Uterus (tissue), 4 donors: Measurements from ENCODE around the gene HMGB2. TPM values are rescaled to one million over a fixed set of nuclear protein-coding genes. Genes with fewer than 3 reads are reported as not detected.

ENCODE experiments used
- DNase-seq, 2 donors: peaks; one replicate each; pipeline ENCODE4 v3.0.0-alpha.2; 2019 to 2020
- H3K27ac ChIP-seq, 2 donors: fragments of 200-600 bp; sonication (generic); 1 replicate in 1 of 2; 2 replicates in 1 of 2; pipeline ENCODE4 v1.5.1; 2016 to 2018
- H3K27me3 ChIP-seq, 2 donors: fragments of 200-600 bp; sonication (generic); one replicate each; pipeline ENCODE4 v1.5.1; 2018 to 2019; ENCODE audit warnings: control low read depth in 1 of 2
- H3K36me3 ChIP-seq, 2 donors: fragments of 200-600 bp; sonication (generic); one replicate each; pipeline ENCODE4 v1.5.1; 2019; ENCODE audit warnings: control low read depth in 1 of 2
- H3K4me1 ChIP-seq, 2 donors: fragments of 200-600 bp; sonication (generic); one replicate each; pipeline ENCODE4 v1.5.1; 2018 to 2019; ENCODE audit warnings: control low read depth in 1 of 2
- H3K4me3 ChIP-seq, 2 donors: fragments of 200-600 bp; sonication (generic); 1 replicate in 1 of 2; 2 replicates in 1 of 2; pipeline ENCODE4 v1.5.1; 2018 to 2019; ENCODE audit warnings: mild to moderate bottlenecking in 1 of 2
- H3K9me3 ChIP-seq, 2 donors: fragments of 200-600 bp; sonication (generic); one replicate each; pipeline ENCODE4 v1.5.1; 2019; ENCODE audit warnings: control low read depth in 1 of 2
- CTCF ChIP-seq, 4 experiments: fragments of 200-600 bp in 2 of 4; fragments of 450-650 bp in 2 of 4; sonication (generic) in 2 of 4; IDR thresholded peaks; one replicate each; pipeline ENCODE4 v1.5.1; 2016 to 2019; ENCODE audit warnings: antibody characterized with exemption in 4 of 4, mild to moderate bottlenecking in 2 of 4, moderate library complexity in 1 of 4
- POLR2A ChIP-seq, 2 donors: fragments of 450-650 bp; IDR thresholded peaks; one replicate each; pipeline ENCODE4 v1.6.1; 2016; ENCODE audit warnings: antibody characterized with exemption in 2 of 2, mild to moderate bottlenecking in 1 of 2, moderate library complexity in 1 of 2
- intact Hi-C: fragments of 100-400 bp; cut with DNase I; formaldehyde crosslinking; loops from one replicate; pipeline ENCODE4 v1.15.1; 2023; ENCODE audit warnings: low total_unique reads
- total RNA-seq, 4 donors: library from RNA; depleted of rRNA in 3 of 4; stranded (reverse); fragments of >200 nt in 3 of 4; gene quantifications; one replicate each; pipeline versions ENCODE4 v1.1.0 to v1.2.4, GENCODE V29; 2014 to 2023
- donor health status: DM: yes; HTN: yes; CAD: no.

Gene HMGB2
- total RNA-seq, 4 donors from 2014 or later = 19.4 to 194 (median 74.3) TPM

- Histone ChIP-seq H3K4me1 (no peaks in the 10 kb centered on the region), H3K27me3 (no peaks in the 10 kb centered on the region), H3K4me3 (no peak overlapping the region), H3K36me3 (no peaks in the 10 kb centered on the region), H3K27ac (no peak overlapping the region), H3K9me3 (no peaks in the 10 kb centered on the region)
- DNase-seq = no peak
- intact Hi-C loops = no loop called here
- no peak for TF ChIP-seq CTCF (IDR thresholded peaks at IDR 0.05)
- no peak for TF ChIP-seq POLR2A (IDR thresholded peaks at IDR 0.05)
Observed at GRCh38 chr4:173357939-173358338, 23.8 kb upstream of the HMGB2 start.

GRCh38 chr4:173347467-173347866 is 13.3 kb upstream of the HMGB2 start:
- H3K4me3 ChIP-seq = no peak overlapping the region
- no peak for DNase-seq

GRCh38 chr4:173346074-173346473 is 11.9 kb upstream of the HMGB2 start:
- no peaks in the 10 kb centered on the region for H3K27me3 ChIP-seq
- H3K9me3 ChIP-seq = no peaks in the 10 kb centered on the region
- H3K36me3 ChIP-seq = no peaks in the 10 kb centered on the region
- H3K4me1 ChIP-seq = no peaks in the 10 kb centered on the region
- TF ChIP-seq CTCF (IDR thresholded peaks at IDR 0.05) = no peak
- no peak for TF ChIP-seq POLR2A (IDR thresholded peaks at IDR 0.05)
- intact Hi-C loops = no loop called here
- no peak overlapping the region for H3K27ac ChIP-seq
- H3K4me3 ChIP-seq = no peak overlapping the region
- no peak for DNase-seq

More at GRCh38 chr4:173347467-173347866, 13.3 kb upstream of the HMGB2 start:
- H3K4me1 ChIP-seq = no peaks in the 10 kb centered on the region
- intact Hi-C loops = no loop called here
- no peaks in the 10 kb centered on the region for H3K36me3 ChIP-seq
- H3K27ac ChIP-seq = no peak overlapping the region
- TF ChIP-seq POLR2A (IDR thresholded peaks at IDR 0.05) = no peak
- no peak for TF ChIP-seq CTCF (IDR thresholded peaks at IDR 0.05)
- no peaks in the 10 kb centered on the region for H3K9me3 ChIP-seq
- no peaks in the 10 kb centered on the region for H3K27me3 ChIP-seq

GRCh38 chr4:173345648-173346047 is 11.5 kb upstream of the HMGB2 start:
- DNase-seq = no peak
- no peak for TF ChIP-seq POLR2A (IDR thresholded peaks at IDR 0.05)
- no peak for TF ChIP-seq CTCF (IDR thresholded peaks at IDR 0.05)
- intact Hi-C loops = no loop called here
- H3K36me3 ChIP-seq = no peaks in the 10 kb centered on the region
- H3K27me3 ChIP-seq = no peaks in the 10 kb centered on the region
- H3K4me1 ChIP-seq = no peaks in the 10 kb centered on the region
- no peaks in the 10 kb centered on the region for H3K9me3 ChIP-seq
- H3K4me3 ChIP-seq = no peak overlapping the region
- H3K27ac ChIP-seq = no peak overlapping the region

GRCh38 chr4:173343832-173344397 is 9.8 kb upstream of the HMGB2 start:
- DNase-seq = no peak
- H3K9me3 ChIP-seq = no peaks in the 10 kb centered on the region
- no peak overlapping the region for H3K27ac ChIP-seq
- H3K4me1 ChIP-seq = no peaks in the 10 kb centered on the region
- no peaks in the 10 kb centered on the region for H3K36me3 ChIP-seq
- intact Hi-C loops = no loop called here
- no peak overlapping the region for H3K4me3 ChIP-seq
- no peaks in the 10 kb centered on the region for H3K27me3 ChIP-seq
- TF ChIP-seq CTCF (IDR thresholded peaks at IDR 0.05) (no peak), POLR2A (IDR thresholded peaks at IDR 0.05) (no peak)
